Neural crest cell (in vitro differentiated cells): ENCODE results near the gene LRRC45. TPM values are rescaled to one million over a fixed set of nuclear protein-coding genes. Genes with fewer than 3 reads are reported as not detected.

Experiments
- DNase-seq: peaks from one replicate; pipeline ENCODE4 v3.0.0; 2021; ENCODE audit warnings: low read depth, mixed read lengths, low spot score
- H3K27ac Mint-ChIP-seq: one replicate; pipeline ENCODE4 v1.8.0; 2021; ENCODE audit warnings: mild to moderate bottlenecking, mixed read lengths; ENCODE audit not compliant: unreplicated experiment
- H3K27me3 Mint-ChIP-seq: 2 replicates; pipeline ENCODE4 v1.8.0; 2021; ENCODE audit warnings: low read depth, mild to moderate bottlenecking, mixed read lengths
- H3K36me3 Mint-ChIP-seq: 2 replicates; pipeline ENCODE4 v1.8.0; 2021; ENCODE audit warnings: low read depth, mild to moderate bottlenecking, mixed read lengths
- H3K4me1 Mint-ChIP-seq: 2 replicates; pipeline ENCODE4 v1.8.0; 2021; ENCODE audit warnings: mixed read lengths
- H3K4me3 Mint-ChIP-seq: one replicate; pipeline ENCODE4 v1.8.0; 2021; ENCODE audit warnings: mild to moderate bottlenecking, mixed read lengths
- H3K9me3 Mint-ChIP-seq: 2 replicates; pipeline ENCODE4 v1.8.0; 2021; ENCODE audit warnings: mixed read lengths
- total RNA-seq: library from RNA; stranded (reverse); gene quantifications from 2 replicates; pipeline ENCODE4 v1.2.1, GENCODE V29; 2021
- TF ChIP-seq, protein P1 (sequence below): fragments of 200-600 bp; sonication (generic); conservative IDR thresholded peaks from 2 replicates; pipeline ENCODE4 v1.5.0; 2021; ENCODE audit warnings: antibody characterized with exemption, mild to moderate bottlenecking

LRRC45 gene
- total RNA-seq, 1 donor from 2014 or later: 63.5 TPM

DNA sequence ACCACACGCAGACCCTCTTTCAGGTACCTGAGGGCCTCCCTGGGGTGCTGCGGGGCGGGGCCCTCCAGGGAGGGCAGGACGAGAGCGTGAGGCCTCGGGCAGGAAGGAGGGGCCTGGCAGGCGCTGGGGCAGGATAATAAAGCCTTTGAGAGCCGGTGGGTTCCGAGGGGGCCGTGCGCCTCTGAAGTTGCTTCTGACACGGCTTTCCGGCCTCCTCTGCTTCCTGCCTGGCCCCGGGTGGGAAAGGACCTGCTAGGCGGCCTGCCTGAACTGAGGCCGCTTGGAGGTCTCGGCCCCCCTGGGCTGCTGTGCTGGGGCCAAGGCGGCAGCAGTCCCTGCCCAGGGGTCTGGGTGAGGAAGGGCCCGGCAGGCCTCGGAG lies 10.9 kb upstream of the LRRC45 start:
- Mint-ChIP-seq H3K4me1 (peaks cover 7% of the 10 kb centered on the region), H3K27ac (no peak overlapping the region), H3K9me3 (no peaks in the 10 kb centered on the region), H3K36me3 (no peaks in the 10 kb centered on the region), H3K27me3 (no peaks in the 10 kb centered on the region), H3K4me3 (no peak overlapping the region)
- peak; percentile 59 for DNase-seq
- TF ChIP-seq, protein P1, sequence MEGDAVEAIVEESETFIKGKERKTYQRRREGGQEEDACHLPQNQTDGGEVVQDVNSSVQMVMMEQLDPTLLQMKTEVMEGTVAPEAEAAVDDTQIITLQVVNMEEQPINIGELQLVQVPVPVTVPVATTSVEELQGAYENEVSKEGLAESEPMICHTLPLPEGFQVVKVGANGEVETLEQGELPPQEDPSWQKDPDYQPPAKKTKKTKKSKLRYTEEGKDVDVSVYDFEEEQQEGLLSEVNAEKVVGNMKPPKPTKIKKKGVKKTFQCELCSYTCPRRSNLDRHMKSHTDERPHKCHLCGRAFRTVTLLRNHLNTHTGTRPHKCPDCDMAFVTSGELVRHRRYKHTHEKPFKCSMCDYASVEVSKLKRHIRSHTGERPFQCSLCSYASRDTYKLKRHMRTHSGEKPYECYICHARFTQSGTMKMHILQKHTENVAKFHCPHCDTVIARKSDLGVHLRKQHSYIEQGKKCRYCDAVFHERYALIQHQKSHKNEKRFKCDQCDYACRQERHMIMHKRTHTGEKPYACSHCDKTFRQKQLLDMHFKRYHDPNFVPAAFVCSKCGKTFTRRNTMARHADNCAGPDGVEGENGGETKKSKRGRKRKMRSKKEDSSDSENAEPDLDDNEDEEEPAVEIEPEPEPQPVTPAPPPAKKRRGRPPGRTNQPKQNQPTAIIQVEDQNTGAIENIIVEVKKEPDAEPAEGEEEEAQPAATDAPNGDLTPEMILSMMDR: no peak

GRCh38 chr17:82012640-82013295 lies 10.3 kb upstream of the LRRC45 start:
- Mint-ChIP-seq H3K27ac (peak overlapping the region; percentile 67), H3K36me3 (no peaks in the 10 kb centered on the region), H3K9me3 (no peaks in the 10 kb centered on the region), H3K4me3 (peak overlapping the region; percentile 81), H3K27me3 (no peaks in the 10 kb centered on the region), H3K4me1 (peaks cover 7% of the 10 kb centered on the region)
- DNase-seq: no peak
- TF ChIP-seq, protein P1: no peak

DNA sequence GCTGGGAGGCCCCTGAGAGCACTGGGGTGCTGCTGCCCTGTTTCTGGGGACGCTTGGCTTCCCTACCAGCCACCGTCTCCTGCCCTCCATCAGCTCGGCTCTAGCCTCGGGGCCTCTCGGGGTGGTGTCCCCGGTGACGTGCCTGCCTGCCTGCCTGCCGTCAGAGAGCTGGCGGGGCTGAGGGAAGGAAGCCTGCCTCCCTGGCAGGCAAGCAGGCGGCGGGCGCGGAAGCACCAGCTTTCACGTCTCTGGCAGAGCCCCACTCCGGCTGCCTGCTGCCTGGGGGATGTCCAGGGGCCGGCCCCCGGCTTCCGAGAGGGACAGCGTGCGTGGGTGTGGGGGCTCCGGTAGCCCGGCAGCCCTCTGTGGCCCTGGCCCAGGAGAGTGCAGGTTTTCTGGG lies 9.8 kb upstream of the LRRC45 start:
- H3K27ac Mint-ChIP-seq: peak overlapping the region; percentile 19
- DNase-seq: no peak

DNA sequence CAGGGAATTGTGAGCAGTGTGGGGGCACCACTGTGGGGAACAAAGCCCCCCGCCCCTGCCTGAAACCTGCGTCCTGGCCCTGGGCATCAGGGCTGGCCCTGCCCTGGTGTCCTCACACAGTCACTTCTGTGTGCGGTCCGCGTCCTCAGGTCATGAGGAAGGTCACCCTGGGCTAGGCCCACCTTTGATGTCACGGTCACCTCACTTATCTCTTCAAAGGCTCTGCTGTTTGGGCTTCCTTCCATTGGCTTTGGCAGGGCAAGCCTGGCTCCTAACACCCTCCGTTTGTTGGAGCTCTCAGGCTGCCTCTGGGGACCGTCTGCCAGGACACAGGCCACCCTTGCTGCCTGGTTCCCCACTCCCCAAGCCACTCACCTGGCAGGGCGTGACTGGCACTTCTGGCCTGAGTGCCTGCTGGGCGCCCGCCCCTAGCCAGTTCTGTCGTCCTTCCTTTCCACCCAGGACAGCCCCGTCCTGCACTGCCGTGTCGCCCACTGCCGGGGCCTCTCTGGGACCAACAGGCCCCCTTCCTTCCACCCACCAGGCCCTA lies 9.3 kb upstream of the LRRC45 start:
- peaks cover 7% of the 10 kb centered on the region for H3K4me1 Mint-ChIP-seq
- H3K36me3 Mint-ChIP-seq: no peaks in the 10 kb centered on the region
- TF ChIP-seq, protein P1: no peak
- peaks cover 3% of the 10 kb centered on the region for H3K27me3 Mint-ChIP-seq
- DNase-seq: no peak
- no peak overlapping the region for H3K4me3 Mint-ChIP-seq
- H3K9me3 Mint-ChIP-seq: no peaks in the 10 kb centered on the region
- H3K27ac Mint-ChIP-seq: peak overlapping the region; percentile 57

More for the DNA sequence above, 9.8 kb upstream of the LRRC45 start:
- TF ChIP-seq, protein P1: no peak
- Mint-ChIP-seq H3K36me3 (no peaks in the 10 kb centered on the region), H3K4me3 (peak overlapping the region; percentile 81), H3K9me3 (no peaks in the 10 kb centered on the region), H3K27me3 (peaks cover under 1% of the 10 kb centered on the region), H3K4me1 (peaks cover 7% of the 10 kb centered on the region)

- H3K36me3 Mint-ChIP-seq: no peaks in the 10 kb centered on the region
- no peak overlapping the region for H3K27ac Mint-ChIP-seq
- TF ChIP-seq, protein P1: no peak
- DNase-seq: no peak
- H3K27me3 Mint-ChIP-seq: peaks cover 3% of the 10 kb centered on the region
- peaks cover 7% of the 10 kb centered on the region for H3K4me1 Mint-ChIP-seq
- no peaks in the 10 kb centered on the region for H3K9me3 Mint-ChIP-seq
- no peak overlapping the region for H3K4me3 Mint-ChIP-seq
Measured at GRCh38 chr17:82014432-82014831, 8.7 kb upstream of the LRRC45 start.
